Measurements from ENCODE around the gene HIF3A.

Gene HIF3A

GRCh38 chr19:46391296-46392251 lies 94.7 kb downstream of the HIF3A start:
- no peak overlapping the region for H3K9ac ChIP-seq (ENCODE audit: low read depth, low read length, poor library complexity, severe bottlenecking)
- no peak overlapping the region for H2AFZ ChIP-seq (ENCODE audit: low read length)

GRCh38 chr19:46392252-46392801 lies 95.5 kb downstream of the HIF3A start:
- no peak for TF ChIP-seq CTCF (conservative IDR thresholded peaks at IDR 0.05; ENCODE audit: low read length)
- TF ChIP-seq EZH2phosphoT487 (IDR thresholded peaks at IDR 0.05; ENCODE audit: borderline replicate concordance), result no peak
- H3K9ac ChIP-seq (ENCODE audit: low read depth, low read length, poor library complexity, severe bottlenecking), result no peak overlapping the region

More at GRCh38 chr19:46391296-46392251, 94.7 kb downstream of the HIF3A start:
- Histone ChIP-seq H3K27me3 (ENCODE audit: insufficient read depth, low read length, poor library complexity, severe bottlenecking) (no peaks in the 10 kb centered on the region), H3K4me3 (ENCODE audit: low read length, poor library complexity, severe bottlenecking) (no peak overlapping the region), H3K9me2 (replicated peaks; ENCODE audit: low read depth, low read length) (no peaks in the 10 kb centered on the region), H3K4me2 (ENCODE audit: low read depth, low read length, poor library complexity, severe bottlenecking) (no peak overlapping the region), H3K79me2 (ENCODE audit: insufficient read depth, low read length) (no peaks in the 10 kb centered on the region), H3K36me3 (ENCODE audit: insufficient read depth, low read length) (peaks cover 56% of the 10 kb centered on the region; the same call in 1 of the 2 replicates), H3K4me1 (ENCODE audit: insufficient read depth, low read length, poor library complexity, severe bottlenecking) (no peaks in the 10 kb centered on the region), H3F3A (ENCODE audit: low read depth) (no peaks in the 10 kb centered on the region), H4K20me1 (ENCODE audit: insufficient read depth, low read length, poor library complexity, severe bottlenecking) (no peaks in the 10 kb centered on the region), H3K9me3 (ENCODE audit: insufficient read depth, low read depth, low read length) (no peaks in the 10 kb centered on the region)
- TF ChIP-seq EZH2phosphoT487 (IDR thresholded peaks at IDR 0.05; ENCODE audit: borderline replicate concordance), result no peak
- TF ChIP-seq CTCF (conservative IDR thresholded peaks at IDR 0.05; ENCODE audit: low read length), result no peak

GRCh38 chr19:46392837-46393236 lies 96.0 kb downstream of the HIF3A start:
- no peaks in the 10 kb centered on the region for H4K20me1 ChIP-seq (ENCODE audit: insufficient read depth, low read length, poor library complexity, severe bottlenecking)
- H3K4me2 ChIP-seq (ENCODE audit: low read depth, low read length, poor library complexity, severe bottlenecking), result no peak overlapping the region
- TF ChIP-seq CTCF (conservative IDR thresholded peaks at IDR 0.05; ENCODE audit: low read length) (no peak), EZH2phosphoT487 (IDR thresholded peaks at IDR 0.05; ENCODE audit: borderline replicate concordance) (no peak)
- no peak overlapping the region for H2AFZ ChIP-seq (ENCODE audit: low read length)
- H3K4me3 ChIP-seq (ENCODE audit: low read length, poor library complexity, severe bottlenecking), result no peak overlapping the region
- no peaks in the 10 kb centered on the region for H3K27me3 ChIP-seq (ENCODE audit: insufficient read depth, low read length, poor library complexity, severe bottlenecking)
- no peaks in the 10 kb centered on the region for H3F3A ChIP-seq (ENCODE audit: low read depth)
- peaks cover 43% of the 10 kb centered on the region; the same call in 1 of the 2 replicates for H3K36me3 ChIP-seq (ENCODE audit: insufficient read depth, low read length)
- no peaks in the 10 kb centered on the region for H3K4me1 ChIP-seq (ENCODE audit: insufficient read depth, low read length, poor library complexity, severe bottlenecking)
- no peaks in the 10 kb centered on the region for H3K9me3 ChIP-seq (ENCODE audit: insufficient read depth, low read depth, low read length)
- H3K9me2 ChIP-seq (replicated peaks; ENCODE audit: low read depth, low read length), result no peaks in the 10 kb centered on the region
- H3K79me2 ChIP-seq (ENCODE audit: insufficient read depth, low read length), result no peaks in the 10 kb centered on the region
- no peak overlapping the region for H3K9ac ChIP-seq (ENCODE audit: low read depth, low read length, poor library complexity, severe bottlenecking)

More at GRCh38 chr19:46392252-46392801, 95.5 kb downstream of the HIF3A start:
- Histone ChIP-seq H3K36me3 (ENCODE audit: insufficient read depth, low read length) (peaks cover 48% of the 10 kb centered on the region; the same call in 1 of the 2 replicates), H2AFZ (ENCODE audit: low read length) (no peak overlapping the region), H3K9me2 (replicated peaks; ENCODE audit: low read depth, low read length) (no peaks in the 10 kb centered on the region), H3K9me3 (ENCODE audit: insufficient read depth, low read depth, low read length) (no peaks in the 10 kb centered on the region), H3F3A (ENCODE audit: low read depth) (no peaks in the 10 kb centered on the region), H3K4me1 (ENCODE audit: insufficient read depth, low read length, poor library complexity, severe bottlenecking) (no peaks in the 10 kb centered on the region), H4K20me1 (ENCODE audit: insufficient read depth, low read length, poor library complexity, severe bottlenecking) (no peaks in the 10 kb centered on the region), H3K4me3 (ENCODE audit: low read length, poor library complexity, severe bottlenecking) (no peak overlapping the region), H3K27me3 (ENCODE audit: insufficient read depth, low read length, poor library complexity, severe bottlenecking) (no peaks in the 10 kb centered on the region), H3K4me2 (ENCODE audit: low read depth, low read length, poor library complexity, severe bottlenecking) (no peak overlapping the region), H3K79me2 (ENCODE audit: insufficient read depth, low read length) (no peaks in the 10 kb centered on the region)
